ENCODE results near the gene MECP2. TPM values are rescaled to one million over a fixed set of nuclear protein-coding genes. Genes with fewer than 3 reads are reported as not detected.

MECP2 gene
- total RNA-seq, 1 donor from 2014 or later: 57.8 TPM

GRCh38 chrX:154040307-154040756, 57.2 kb downstream of the MECP2 start:
- peaks cover 3% of the 10 kb centered on the region for H3K4me1 Mint-ChIP-seq
- H3K36me3 Mint-ChIP-seq: peaks cover 6% of the 10 kb centered on the region
- H3K27ac Mint-ChIP-seq: peak overlapping the region; percentile 52
- no peak overlapping the region for H3K4me3 Mint-ChIP-seq
- no peak for DNase-seq (ENCODE audit: low spot score in 2 of 2, unreplicated experiment in 2 of 2)
- no peak for TF ChIP-seq CTCF (IDR thresholded peaks at IDR 0.05; ENCODE audit: unreplicated experiment)
- H3K27me3 Mint-ChIP-seq (ENCODE audit: low read depth): no peaks in the 10 kb centered on the region
- peaks cover 4% of the 10 kb centered on the region for H3K9me3 Mint-ChIP-seq

- H3K27me3 Mint-ChIP-seq (ENCODE audit: low read depth): no peaks in the 10 kb centered on the region
- peaks cover 3% of the 10 kb centered on the region for H3K4me1 Mint-ChIP-seq
- H3K4me3 Mint-ChIP-seq: no peak overlapping the region
- no peak for TF ChIP-seq CTCF (IDR thresholded peaks at IDR 0.05; ENCODE audit: unreplicated experiment)
- H3K36me3 Mint-ChIP-seq: peaks cover 6% of the 10 kb centered on the region
- peak overlapping the region; percentile 52 for H3K27ac Mint-ChIP-seq
- DNase-seq (ENCODE audit: low spot score in 2 of 2, unreplicated experiment in 2 of 2): no peak
- H3K9me3 Mint-ChIP-seq: peaks cover 10% of the 10 kb centered on the region
Observed at GRCh38 chrX:154039577-154039976, 57.9 kb downstream of the MECP2 start.

- Mint-ChIP-seq H3K4me3 (no peak overlapping the region), H3K4me1 (peaks cover 2% of the 10 kb centered on the region), H3K9me3 (peaks cover 10% of the 10 kb centered on the region), H3K27ac (no peak overlapping the region), H3K36me3 (peaks cover 4% of the 10 kb centered on the region), H3K27me3 (ENCODE audit: low read depth) (no peaks in the 10 kb centered on the region)
- no peak for TF ChIP-seq CTCF (IDR thresholded peaks at IDR 0.05; ENCODE audit: unreplicated experiment)
- DNase-seq (ENCODE audit: low spot score in 2 of 2, unreplicated experiment in 2 of 2): no peak
Observed at GRCh38 chrX:154038656-154039055, 58.9 kb downstream of the MECP2 start.

- H3K36me3 Mint-ChIP-seq: peaks cover 4% of the 10 kb centered on the region
- peaks cover 2% of the 10 kb centered on the region for H3K4me1 Mint-ChIP-seq
- no peak for DNase-seq (ENCODE audit: low spot score in 2 of 2, unreplicated experiment in 2 of 2)
- no peaks in the 10 kb centered on the region for H3K27me3 Mint-ChIP-seq (ENCODE audit: low read depth)
- no peak overlapping the region for H3K4me3 Mint-ChIP-seq
- TF ChIP-seq CTCF (IDR thresholded peaks at IDR 0.05; ENCODE audit: unreplicated experiment): no peak
- H3K9me3 Mint-ChIP-seq: peaks cover 10% of the 10 kb centered on the region
- H3K27ac Mint-ChIP-seq: no peak overlapping the region
Observed at GRCh38 chrX:154037754-154038153, 59.8 kb downstream of the MECP2 start.

GRCh38 chrX:154036513-154036912, 61.0 kb downstream of the MECP2 start:
- no peak for DNase-seq (ENCODE audit: low spot score in 2 of 2, unreplicated experiment in 2 of 2)
- H3K9me3 Mint-ChIP-seq: peaks cover 10% of the 10 kb centered on the region
- peaks cover 8% of the 10 kb centered on the region for H3K36me3 Mint-ChIP-seq
- no peak overlapping the region for H3K4me3 Mint-ChIP-seq
- no peaks in the 10 kb centered on the region for H3K27me3 Mint-ChIP-seq (ENCODE audit: low read depth)
- H3K4me1 Mint-ChIP-seq: peaks cover 2% of the 10 kb centered on the region
- no peak overlapping the region for H3K27ac Mint-ChIP-seq
- no peak for TF ChIP-seq CTCF (IDR thresholded peaks at IDR 0.05; ENCODE audit: unreplicated experiment)

GRCh38 chrX:154033848-154034247, 63.7 kb downstream of the MECP2 start:
- Mint-ChIP-seq H3K27me3 (ENCODE audit: low read depth) (no peaks in the 10 kb centered on the region), H3K4me3 (no peak overlapping the region), H3K27ac (no peak overlapping the region), H3K4me1 (no peaks in the 10 kb centered on the region), H3K9me3 (peaks cover 10% of the 10 kb centered on the region), H3K36me3 (peaks cover 11% of the 10 kb centered on the region)
- DNase-seq (ENCODE audit: low spot score in 2 of 2, unreplicated experiment in 2 of 2): no peak
- no peak for TF ChIP-seq CTCF (IDR thresholded peaks at IDR 0.05; ENCODE audit: unreplicated experiment)

Measured in mesothelial cell of epicardium (in vitro differentiated cells).